HFF-Myc (cell line): ENCODE data around the gene HEPHL1.

Source experiments
- DNase-seq: peaks from one replicate; pipeline ENCODE4 v3.0.0-alpha.2; 2011; ENCODE audit warnings: low read depth; ENCODE audit errors: extremely low read depth
- H3K4me3 ChIP-seq: replicated peaks from 2 replicates; pipeline ENCODE4 v1.5.1; 2011; ENCODE audit warnings: low read depth, mild to moderate bottlenecking, control low read depth, low read length
- CTCF ChIP-seq: IDR thresholded peaks from 2 replicates; pipeline ENCODE4 v1.5.1; 2012; ENCODE audit warnings: mild to moderate bottlenecking, low read depth, low read length, control low read depth; ENCODE audit errors: missing control alignments

Gene HEPHL1

GRCh38 chr11:94002226-94002625 lies 18.9 kb upstream of the HEPHL1 start:
- TF ChIP-seq CTCF, result no peak
- H3K4me3 ChIP-seq, result no peak overlapping the region
- no peak for DNase-seq

GRCh38 chr11:94007426-94007825 lies 13.7 kb upstream of the HEPHL1 start:
- no peak for DNase-seq
- TF ChIP-seq CTCF, result no peak
- no peak overlapping the region for H3K4me3 ChIP-seq

GRCh38 chr11:94007906-94008305 lies 13.2 kb upstream of the HEPHL1 start:
- no peak for DNase-seq
- no peak overlapping the region for H3K4me3 ChIP-seq
- no peak for TF ChIP-seq CTCF

- TF ChIP-seq CTCF, result no peak
- H3K4me3 ChIP-seq, result no peak overlapping the region
- DNase-seq, result no peak
These were observed 11.0 kb upstream of the HEPHL1 start for GRCh38 chr11:94010136-94010535.

- H3K4me3 ChIP-seq, result no peak overlapping the region
- no peak for TF ChIP-seq CTCF
- DNase-seq, result no peak
These were observed 9.7 kb upstream of the HEPHL1 start for GRCh38 chr11:94011478-94011877.

GRCh38 chr11:94017446-94017845 lies 3.7 kb upstream of the HEPHL1 start:
- DNase-seq, result no peak
- H3K4me3 ChIP-seq, result no peak overlapping the region

More at GRCh38 chr11:94017446-94017845, 3.7 kb upstream of the HEPHL1 start:
- TF ChIP-seq CTCF, result no peak
